H7 (cell line): Measurements from ENCODE around the gene FAAP20. TPM values are rescaled to one million over a fixed set of nuclear protein-coding genes. Genes with fewer than 3 reads are reported as not detected.

Experiments
- DNase-seq: peaks from one replicate; pipeline ENCODE4 v3.0.0; 2012
- H3K27me3 ChIP-seq: 2 replicates; pipeline ENCODE4 v1.6.0; 2011; ENCODE audit warnings: mild to moderate bottlenecking, low read length; ENCODE audit not compliant: control insufficient read depth, insufficient read depth
- H3K36me3 ChIP-seq: replicated peaks from 2 replicates; pipeline ENCODE4 v1.5.1; 2011; ENCODE audit warnings: low read length; ENCODE audit not compliant: control insufficient read depth, insufficient read depth
- H3K4me3 ChIP-seq: 2 replicates; pipeline ENCODE4 v1.5.1; 2011; ENCODE audit warnings: low read depth, mild to moderate bottlenecking, control low read depth, low read length, moderate library complexity; ENCODE audit not compliant: insufficient read depth
- total RNA-seq: library from RNA; depleted of rRNA; stranded (reverse); fragments of >200 nt; shearing (Covaris generic); gene quantifications from 2 replicates; pipeline ENCODE4 v1.2.3, GENCODE V29; 2014; rRNA removed

The FAAP20 gene
- 60.5 and 69.9 TPM in 2 replicates for total RNA-seq

GRCh38 chr1:2194319-2194897 is at the start of gene FAAP20:
FAAP20 (minus strand) TSS chr1:2194772; CDS start chr1:2194749, 23 bp downstream.
- Histone ChIP-seq H3K36me3 (peaks cover 3% of the 10 kb centered on the region), H3K4me3 (peak within 1 kb of the TSS; percentile 63), H3K27me3 (no peaks in the 10 kb centered on the region)
- DNase-seq: peak; percentile 97

- H3K4me3 ChIP-seq: no peak overlapping the region
- DNase-seq: no peak
- no peaks in the 10 kb centered on the region; the same call in 1 of the 2 replicates for H3K36me3 ChIP-seq
- no peaks in the 10 kb centered on the region for H3K27me3 ChIP-seq
Observed at GRCh38 chr1:2242814-2243725, 48.5 kb upstream of the FAAP20 start.

GRCh38 chr1:2241820-2242219 is 47.2 kb upstream of the FAAP20 start:
- Histone ChIP-seq H3K27me3 (no peaks in the 10 kb centered on the region), H3K36me3 (no peaks in the 10 kb centered on the region; the same call in 1 of the 2 replicates), H3K4me3 (no peak overlapping the region)
- DNase-seq: no peak

GRCh38 chr1:2240270-2241156 is 45.9 kb upstream of the FAAP20 start:
- no peak for DNase-seq
- no peaks in the 10 kb centered on the region for H3K27me3 ChIP-seq
- no peaks in the 10 kb centered on the region; the same call in 1 of the 2 replicates for H3K36me3 ChIP-seq
- H3K4me3 ChIP-seq: no peak overlapping the region

- no peaks in the 10 kb centered on the region for H3K27me3 ChIP-seq
- H3K4me3 ChIP-seq: no peak overlapping the region
- no peak for DNase-seq
- no peaks in the 10 kb centered on the region; the same call in 1 of the 2 replicates for H3K36me3 ChIP-seq
Observed at GRCh38 chr1:2239384-2239985, 44.9 kb upstream of the FAAP20 start.

GRCh38 chr1:2239013-2239370 is 44.4 kb upstream of the FAAP20 start:
- Histone ChIP-seq H3K27me3 (no peaks in the 10 kb centered on the region), H3K36me3 (no peaks in the 10 kb centered on the region; the same call in 1 of the 2 replicates), H3K4me3 (no peak overlapping the region)
- no peak for DNase-seq

GRCh38 chr1:2238361-2239012 is 43.9 kb upstream of the FAAP20 start:
- no peak overlapping the region for H3K4me3 ChIP-seq
- H3K36me3 ChIP-seq: no peaks in the 10 kb centered on the region; the same call in 1 of the 2 replicates
- DNase-seq: no peak
- H3K27me3 ChIP-seq: no peaks in the 10 kb centered on the region

- no peaks in the 10 kb centered on the region for H3K27me3 ChIP-seq
- no peak overlapping the region for H3K4me3 ChIP-seq
- peak; percentile 82 for DNase-seq
- no peaks in the 10 kb centered on the region; the same call in 1 of the 2 replicates for H3K36me3 ChIP-seq
Observed at GRCh38 chr1:2237773-2238172, 43.2 kb upstream of the FAAP20 start.

- H3K4me3 ChIP-seq: no peak overlapping the region
- no peaks in the 10 kb centered on the region for H3K27me3 ChIP-seq
- no peak for DNase-seq
- no peaks in the 10 kb centered on the region; the same call in 1 of the 2 replicates for H3K36me3 ChIP-seq
Observed at GRCh38 chr1:2236695-2237677, 42.4 kb upstream of the FAAP20 start.

GRCh38 chr1:2235300-2235998 is 40.9 kb upstream of the FAAP20 start:
- Histone ChIP-seq H3K36me3 (no peaks in the 10 kb centered on the region; the same call in 1 of the 2 replicates), H3K27me3 (no peaks in the 10 kb centered on the region), H3K4me3 (no peak overlapping the region)
- DNase-seq: no peak

- Histone ChIP-seq H3K36me3 (no peaks in the 10 kb centered on the region; the same call in 1 of the 2 replicates), H3K27me3 (no peaks in the 10 kb centered on the region), H3K4me3 (no peak overlapping the region)
- DNase-seq: no peak
Observed at GRCh38 chr1:2234762-2235113, 40.2 kb upstream of the FAAP20 start.

- Histone ChIP-seq H3K4me3 (no peak overlapping the region), H3K27me3 (no peaks in the 10 kb centered on the region), H3K36me3 (no peaks in the 10 kb centered on the region; the same call in 1 of the 2 replicates)
- no peak for DNase-seq
Observed at GRCh38 chr1:2233997-2234761, 39.6 kb upstream of the FAAP20 start.
